Stimulated activated CD8-positive, alpha-beta memory T cell treated with anti-CD3 and anti-CD28 coated beads, Interleukin-15, amount 100 ng/mL, for 24 hours (primary cell): ENCODE measurements around the gene MSMP.

ENCODE experiments used
- DNase-seq: peaks from one replicate; pipeline ENCODE4 v3.0.0-alpha.2; 2020; ENCODE audit warnings: low read depth

MSMP gene

GRCh38 chr9:35771075-35771433, 17.0 kb upstream of the MSMP start:
- no peak for DNase-seq

GRCh38 chr9:35769763-35770162, 15.7 kb upstream of the MSMP start:
- DNase-seq = no peak

- no peak for DNase-seq
Observed at GRCh38 chr9:35767458-35767857, 13.4 kb upstream of the MSMP start.

GRCh38 chr9:35766997-35767396, 12.9 kb upstream of the MSMP start:
- DNase-seq = no peak

- DNase-seq = no peak
Observed at GRCh38 chr9:35763803-35764202, 9.7 kb upstream of the MSMP start.

- no peak for DNase-seq
Observed at GRCh38 chr9:35763181-35763580, 9.1 kb upstream of the MSMP start.

- DNase-seq = no peak
Observed at GRCh38 chr9:35760651-35761050, 6.6 kb upstream of the MSMP start.

GRCh38 chr9:35759795-35760194, 5.7 kb upstream of the MSMP start:
- no peak for DNase-seq

- no peak for DNase-seq
Observed at GRCh38 chr9:35758475-35759050, 4.5 kb upstream of the MSMP start.

- DNase-seq = no peak
Observed at GRCh38 chr9:35757892-35758275, 3.8 kb upstream of the MSMP start.

- no peak for DNase-seq
Observed at GRCh38 chr9:35757226-35757891, 3.3 kb upstream of the MSMP start.

- DNase-seq = peak; percentile 56
Observed at GRCh38 chr9:35756275-35757225, 2.5 kb upstream of the MSMP start.

- DNase-seq = no peak
Observed at GRCh38 chr9:35755071-35755470, 995 bp upstream of the MSMP start.

GRCh38 chr9:35753466-35753865, 610 bp downstream of the MSMP start:
- DNase-seq = no peak

- DNase-seq = no peak
Observed at GRCh38 chr9:35750256-35750531, 3.9 kb downstream of the MSMP start.

GRCh38 chr9:35749515-35750255, 4.4 kb downstream of the MSMP start:
- no peak for DNase-seq

GRCh38 chr9:35748858-35749514, 5.1 kb downstream of the MSMP start, which contains the start of the genes GBA2 and RGP1:
GBA2 (minus strand) TSS chr9:35749228; CDS start chr9:35748704, 524 bp downstream.
RGP1 (plus strand) TSS chr9:35749287; CDS start chr9:35749756, 469 bp downstream.
- peak; percentile 41 for DNase-seq

GRCh38 chr9:35748242-35748857, 5.7 kb downstream of the MSMP start:
- no peak for DNase-seq

- no peak for DNase-seq
Observed at GRCh38 chr9:35746583-35746982, 7.5 kb downstream of the MSMP start.

GRCh38 chr9:35745569-35745968, 8.5 kb downstream of the MSMP start:
- no peak for DNase-seq

GRCh38 chr9:35743880-35744518, 10.1 kb downstream of the MSMP start:
- DNase-seq = no peak
